MM.1S (cell line): Measurements from ENCODE around the gene LIMS3.
"Not testable (repeated sequence)": the region's sequence is repeated elsewhere in the genome, so short reads cannot be mapped to it uniquely, and the experiment has no call there.

Experiments
- EZH2 ChIP-seq: fragments of 300-600 bp; sonication (generic); optimal IDR thresholded peaks from 2 replicates; pipeline ENCODE3; 2017; ENCODE audit warnings: low read depth, mild to moderate bottlenecking, antibody characterized with exemption, low read length, mixed read lengths
- TF ChIP-seq, protein P1 (sequence below): fragments of 300-600 bp; sonication (generic); IDR thresholded peaks from 2 replicates; pipeline ENCODE4 v1.5.1; 2016; ENCODE audit warnings: antibody characterized with exemption, low read length, mixed read lengths

- TF ChIP-seq, protein P1, sequence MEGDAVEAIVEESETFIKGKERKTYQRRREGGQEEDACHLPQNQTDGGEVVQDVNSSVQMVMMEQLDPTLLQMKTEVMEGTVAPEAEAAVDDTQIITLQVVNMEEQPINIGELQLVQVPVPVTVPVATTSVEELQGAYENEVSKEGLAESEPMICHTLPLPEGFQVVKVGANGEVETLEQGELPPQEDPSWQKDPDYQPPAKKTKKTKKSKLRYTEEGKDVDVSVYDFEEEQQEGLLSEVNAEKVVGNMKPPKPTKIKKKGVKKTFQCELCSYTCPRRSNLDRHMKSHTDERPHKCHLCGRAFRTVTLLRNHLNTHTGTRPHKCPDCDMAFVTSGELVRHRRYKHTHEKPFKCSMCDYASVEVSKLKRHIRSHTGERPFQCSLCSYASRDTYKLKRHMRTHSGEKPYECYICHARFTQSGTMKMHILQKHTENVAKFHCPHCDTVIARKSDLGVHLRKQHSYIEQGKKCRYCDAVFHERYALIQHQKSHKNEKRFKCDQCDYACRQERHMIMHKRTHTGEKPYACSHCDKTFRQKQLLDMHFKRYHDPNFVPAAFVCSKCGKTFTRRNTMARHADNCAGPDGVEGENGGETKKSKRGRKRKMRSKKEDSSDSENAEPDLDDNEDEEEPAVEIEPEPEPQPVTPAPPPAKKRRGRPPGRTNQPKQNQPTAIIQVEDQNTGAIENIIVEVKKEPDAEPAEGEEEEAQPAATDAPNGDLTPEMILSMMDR = not testable (repeated sequence)
- TF ChIP-seq EZH2 = not testable (repeated sequence)
Measured at GRCh38 chr2:109914552-109914951, 16.1 kb downstream of the LIMS3 start.
